HL-60 (cell line): Measurements from ENCODE around the gene PEX11A.

Source experiments
- DNase-seq, 2 experiments: peaks; one replicate each; pipeline ENCODE4 v3.0.0-alpha.2; 2010 to 2020; ENCODE audit warnings: low read depth in 1 of 2, low spot score in 1 of 2
- H3K27ac ChIP-seq: fragments of 250-450 bp; sonication (Bioruptor Pico); replicated peaks from 2 replicates; pipeline ENCODE4 v1.5.1; 2020; ENCODE audit warnings: mild to moderate bottlenecking, moderate library complexity
- H3K27me3 ChIP-seq: fragments of 250-450 bp; sonication (Bioruptor Pico); 2 replicates; pipeline ENCODE4 v1.5.1; 2021; ENCODE audit warnings: mild to moderate bottlenecking, moderate library complexity; ENCODE audit not compliant: insufficient read depth, poor library complexity, severe bottlenecking
- H3K4me3 ChIP-seq: replicated peaks from 2 replicates; pipeline ENCODE4 v1.5.1; 2011; ENCODE audit warnings: mild to moderate bottlenecking, control low read depth, low read length; ENCODE audit not compliant: insufficient read depth
- CTCF ChIP-seq: IDR thresholded peaks from one replicate; pipeline ENCODE4 v1.5.1; 2011; ENCODE audit warnings: low read length, control low read depth, inconsistent platforms; ENCODE audit not compliant: insufficient read depth
- GABPA ChIP-seq: IDR thresholded peaks from 2 replicates; pipeline ENCODE4 v1.6.1; 2012; ENCODE audit warnings: low read depth
- POLR2AphosphoS5 ChIP-seq: IDR thresholded peaks from 2 replicates; pipeline ENCODE4 v1.6.1; 2012; ENCODE audit warnings: low read depth
- REST ChIP-seq: IDR thresholded peaks from 2 replicates; pipeline ENCODE4 v1.6.1; 2012; ENCODE audit warnings: low read depth; ENCODE audit not compliant: insufficient replicate concordance
- SPI1 ChIP-seq: IDR thresholded peaks from 2 replicates; pipeline ENCODE4 v1.6.1; 2012; ENCODE audit warnings: low read depth, mild to moderate bottlenecking, borderline replicate concordance

The PEX11A gene

GRCh38 chr15:89686522-89686921 lies 4.0 kb downstream of the PEX11A start:
- H3K27ac ChIP-seq, result no peak overlapping the region
- DNase-seq, result no peak
- H3K4me3 ChIP-seq, result no peak overlapping the region
- no peaks in the 10 kb centered on the region for H3K27me3 ChIP-seq
- TF ChIP-seq GABPA, result no peak
- no peak for TF ChIP-seq POLR2AphosphoS5
- no peak for TF ChIP-seq SPI1
- TF ChIP-seq CTCF, result no peak
- TF ChIP-seq REST, result no peak

GRCh38 chr15:89685995-89686394 lies 4.6 kb downstream of the PEX11A start:
- H3K27me3 ChIP-seq, result no peaks in the 10 kb centered on the region
- TF ChIP-seq POLR2AphosphoS5, result no peak
- TF ChIP-seq REST, result no peak
- TF ChIP-seq CTCF, result no peak
- TF ChIP-seq GABPA, result no peak
- no peak for TF ChIP-seq SPI1
- H3K27ac ChIP-seq, result no peak overlapping the region
- DNase-seq, result no peak
- H3K4me3 ChIP-seq, result no peak overlapping the region

- Histone ChIP-seq H3K27ac (no peak overlapping the region), H3K4me3 (no peak overlapping the region), H3K27me3 (no peaks in the 10 kb centered on the region)
- no peak for DNase-seq
- TF ChIP-seq POLR2AphosphoS5 (no peak), REST (no peak), SPI1 (no peak), GABPA (no peak)
Observed at GRCh38 chr15:89681146-89681545, 9.4 kb downstream of the PEX11A start.
